Ureter (tissue), 1 donor: ENCODE results near the gene PFDN5. TPM values are rescaled to one million over a fixed set of nuclear protein-coding genes. Genes with fewer than 3 reads are reported as not detected.

ENCODE experiments used
- DNase-seq: peaks from one replicate; pipeline ENCODE4 v3.0.0-alpha.2; 2020; ENCODE audit warnings: low spot score
- total RNA-seq: library from RNA; stranded (reverse); gene quantifications from one replicate; pipeline ENCODE4 v1.2.4, GENCODE V29; 2023
- donor health status: DM: yes; HTN: yes; CAD: no.

The PFDN5 gene
- total RNA-seq: 468 TPM

DNA sequence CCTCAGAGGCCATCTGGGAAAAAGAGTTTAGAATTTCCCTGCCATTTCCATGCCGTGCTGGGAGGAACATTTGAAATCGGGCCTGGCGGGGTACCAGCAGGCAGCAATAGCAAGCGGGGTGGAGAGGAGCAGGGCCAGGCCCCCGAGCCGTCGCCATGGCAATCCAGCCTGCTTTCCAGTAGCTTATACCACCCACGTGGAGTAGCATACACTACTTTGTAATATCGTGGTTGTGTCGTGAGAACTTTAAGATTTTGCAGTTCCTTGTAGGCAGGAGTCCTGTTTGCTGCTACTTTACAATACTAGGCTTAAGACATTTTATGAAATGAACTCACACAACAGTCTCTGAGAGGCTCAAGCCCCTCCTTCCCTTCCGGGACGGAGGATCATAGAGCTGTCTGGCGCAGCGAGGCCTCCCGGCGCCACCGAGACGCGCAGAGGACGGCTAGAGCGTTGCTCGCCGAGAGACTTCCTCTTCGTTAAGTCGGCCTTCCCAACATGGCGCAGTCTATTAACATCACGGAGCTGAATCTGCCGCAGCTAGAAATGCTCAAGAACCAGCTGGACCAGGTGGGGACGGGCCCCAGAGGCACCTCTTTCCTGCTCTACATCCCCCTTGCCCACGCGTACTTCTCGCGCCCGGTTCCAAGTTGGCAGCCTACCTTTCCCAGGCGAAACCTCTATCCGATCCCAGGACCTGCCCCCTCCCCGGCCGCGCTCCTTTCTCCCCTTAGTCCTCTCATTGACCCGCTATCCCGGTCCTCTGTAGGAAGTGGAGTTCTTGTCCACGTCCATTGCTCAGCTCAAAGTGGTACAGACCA lies at the start of gene PFDN5:
TSS of gene PFDN5 (plus strand) at position 473 of the 821 bp plus-strand sequence. CDS start at position 499, 26 bp downstream.
- DNase-seq: peak; percentile 91

DNA sequence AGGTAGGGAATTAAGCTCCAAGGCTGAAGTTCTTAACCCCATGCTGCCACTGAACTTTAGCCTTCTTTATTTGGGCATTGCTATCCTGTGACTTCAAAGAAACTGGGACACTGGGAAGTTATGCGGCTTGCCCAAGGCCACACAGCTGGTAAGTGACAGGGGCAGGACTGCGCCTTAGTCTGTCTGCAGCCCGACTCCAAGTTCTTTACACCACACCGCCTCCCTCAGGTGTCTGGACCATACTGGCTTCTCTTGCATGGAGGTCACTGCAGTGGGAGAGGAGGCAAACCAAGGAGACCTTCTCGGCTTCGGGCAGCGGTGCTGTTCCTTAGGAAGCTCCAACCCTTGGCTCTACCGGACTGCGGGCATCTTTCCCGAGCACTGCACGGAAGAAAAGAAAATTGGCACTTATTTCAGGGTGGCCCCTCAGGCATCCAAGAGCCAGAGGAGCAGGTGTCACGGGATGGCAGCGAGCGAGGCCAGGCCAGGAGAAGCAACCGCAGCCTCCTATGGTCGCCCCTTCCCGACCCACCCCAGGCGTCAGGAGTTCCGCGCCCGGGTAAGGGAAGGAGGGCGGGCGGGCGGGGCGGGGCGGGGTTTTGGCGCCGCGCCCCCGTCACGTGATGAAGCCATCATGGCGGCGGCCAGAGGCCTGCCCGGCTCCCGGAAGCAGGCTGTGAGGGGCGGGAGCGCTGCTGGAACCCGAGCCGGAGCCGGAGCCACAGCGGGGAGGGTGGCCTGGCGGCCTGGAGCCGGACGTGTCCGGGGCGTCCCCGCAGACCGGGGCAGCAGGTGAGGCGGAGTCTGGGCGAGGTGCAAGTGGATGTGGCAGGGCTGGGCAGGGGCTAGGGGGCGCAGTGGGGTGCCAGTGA lies 43.6 kb upstream of the PFDN5 start:
- peak; percentile 84 for DNase-seq

DNA sequence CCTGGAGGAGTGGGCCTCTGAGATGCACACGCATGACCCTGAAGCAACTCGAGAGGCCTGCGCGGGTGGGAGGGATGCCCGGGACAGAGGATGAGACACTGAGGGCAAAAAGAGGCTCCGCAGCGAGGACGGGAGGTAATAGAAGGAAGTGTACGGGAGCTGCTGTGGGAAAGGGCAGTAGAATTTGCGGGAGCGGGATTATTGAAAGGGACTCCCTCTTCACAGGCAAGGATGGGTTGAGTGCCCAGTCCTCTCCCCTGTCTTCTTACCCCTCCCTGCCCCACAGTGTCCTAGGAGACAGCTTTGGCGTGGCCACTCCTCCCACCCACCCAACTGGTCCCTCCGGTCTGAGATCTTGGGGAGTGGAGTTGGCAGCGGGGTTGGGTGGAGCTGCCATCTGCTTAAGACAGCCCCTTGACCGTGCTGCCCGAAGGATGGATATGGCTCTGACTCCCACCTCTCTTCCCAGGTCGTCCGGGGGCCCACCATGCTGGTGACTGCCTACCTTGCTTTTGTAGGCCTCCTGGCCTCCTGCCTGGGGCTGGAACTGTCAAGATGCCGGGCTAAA lies 42.9 kb upstream of the PFDN5 start:
- DNase-seq: peak; percentile 84

DNA sequence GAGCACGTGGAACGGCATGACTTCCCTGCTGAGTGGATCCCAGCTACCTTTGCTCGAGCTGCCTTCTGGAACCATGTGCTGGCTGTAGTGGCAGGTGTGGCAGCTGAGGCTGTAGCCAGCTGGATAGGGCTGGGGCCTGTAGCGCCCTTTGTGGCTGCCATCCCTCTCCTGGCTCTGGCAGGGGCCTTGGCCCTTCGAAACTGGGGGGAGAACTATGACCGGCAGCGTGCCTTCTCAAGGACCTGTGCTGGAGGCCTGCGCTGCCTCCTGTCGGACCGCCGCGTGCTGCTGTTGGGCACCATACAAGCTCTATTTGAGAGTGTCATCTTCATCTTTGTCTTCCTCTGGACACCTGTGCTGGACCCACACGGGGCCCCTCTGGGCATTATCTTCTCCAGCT lies 42.0 kb upstream of the PFDN5 start:
- no peak for DNase-seq

DNA sequence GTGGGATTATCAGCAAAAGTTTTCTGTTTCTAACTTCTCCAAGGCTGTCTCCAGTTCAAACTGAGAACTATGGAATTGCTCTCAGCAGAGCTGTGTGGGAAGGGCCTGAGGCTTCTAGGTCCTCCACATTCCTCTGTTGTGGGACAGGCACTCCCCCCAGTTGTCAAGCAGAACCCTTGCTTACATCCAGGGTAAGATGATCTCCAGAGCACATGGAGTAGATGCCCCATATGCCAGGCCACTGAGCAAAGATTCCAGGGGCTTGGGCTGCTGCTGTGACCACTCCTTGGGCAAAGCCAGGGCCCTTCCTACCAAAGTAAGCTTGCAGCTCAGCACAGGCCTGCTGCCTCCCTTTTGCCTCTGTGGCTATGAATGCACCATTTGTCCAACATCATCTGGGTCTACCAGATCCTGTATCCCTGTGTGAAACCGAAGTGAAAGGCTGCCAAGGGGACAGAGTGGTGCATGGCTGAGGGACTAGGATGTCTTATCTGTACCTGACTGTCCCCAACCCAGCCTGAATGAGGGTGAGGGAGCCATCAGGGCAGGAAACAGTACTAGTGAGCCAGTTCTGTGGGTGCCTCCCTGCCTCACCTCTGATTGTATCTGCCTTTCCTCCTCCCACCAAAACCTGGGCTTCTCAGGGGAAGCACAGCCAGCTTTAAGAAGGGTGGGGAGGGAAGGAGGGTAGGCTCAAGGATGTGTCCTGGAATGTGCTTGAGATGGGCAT lies 40.4 kb upstream of the PFDN5 start:
- no peak for DNase-seq

DNA sequence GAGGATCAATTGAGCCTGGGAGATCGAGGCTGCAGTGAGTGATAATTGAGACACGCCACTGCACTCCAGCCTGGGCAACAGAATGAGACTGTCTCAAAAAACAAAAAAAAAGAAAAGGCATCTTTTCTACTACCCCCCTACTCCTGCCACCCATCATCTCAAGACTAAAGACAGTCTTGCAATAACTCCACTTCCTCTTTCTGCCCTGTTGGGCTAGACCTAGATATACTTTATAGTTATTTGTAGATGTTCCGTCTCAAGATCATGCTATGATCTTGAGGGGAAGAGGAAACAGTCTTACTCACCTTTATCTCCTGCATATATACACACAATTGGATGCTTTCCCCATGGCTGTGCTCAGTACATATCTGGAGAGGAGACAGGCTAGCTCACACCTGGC lies 39.3 kb upstream of the PFDN5 start:
- DNase-seq: no peak

DNA sequence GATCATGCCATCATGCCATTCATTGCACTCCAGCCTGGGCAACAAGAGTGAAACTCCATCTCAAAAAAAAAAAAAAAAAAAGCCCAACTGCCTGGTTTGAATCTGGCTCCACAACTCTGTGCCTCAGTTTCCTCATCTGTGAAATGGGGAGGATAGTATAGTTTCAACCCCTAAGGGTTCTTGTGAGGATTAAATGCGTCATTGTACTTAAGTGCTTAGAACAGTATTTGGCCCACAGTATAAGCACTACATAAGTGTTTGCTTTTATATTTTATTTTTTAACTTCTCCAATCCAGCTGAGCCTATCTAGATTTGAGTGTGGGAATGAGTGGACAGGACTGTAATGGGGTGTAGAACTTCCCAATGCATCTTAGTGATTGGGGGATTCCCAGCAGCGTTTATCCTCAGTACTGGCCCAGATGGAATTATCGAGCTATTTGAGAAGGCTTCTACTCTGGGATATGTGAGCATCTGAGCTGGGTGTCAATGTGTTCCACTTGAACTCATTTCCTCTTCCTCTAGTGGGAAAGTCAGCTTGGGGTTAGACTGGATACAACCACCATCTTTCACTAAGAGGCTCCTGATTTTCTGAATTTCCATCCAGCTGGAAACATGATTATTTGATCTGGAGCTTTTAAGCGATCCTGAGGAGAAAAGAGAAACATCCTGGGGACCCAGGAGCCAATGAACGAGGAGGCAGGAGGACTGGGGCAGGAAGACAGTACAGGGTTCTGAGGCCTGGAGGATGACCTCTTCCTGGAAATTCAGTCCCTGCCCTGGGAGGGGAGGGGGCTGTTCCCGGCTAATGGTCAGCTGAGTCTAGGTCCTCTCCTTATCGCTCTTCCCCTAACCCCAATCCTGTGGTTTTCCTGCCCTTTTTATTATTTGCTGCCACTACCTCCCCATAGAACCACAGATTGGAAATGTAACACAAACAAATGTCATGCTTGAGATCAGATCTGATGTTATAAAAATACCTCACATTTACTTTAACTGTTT lies 36.5 kb upstream of the PFDN5 start:
- DNase-seq: no peak

DNA sequence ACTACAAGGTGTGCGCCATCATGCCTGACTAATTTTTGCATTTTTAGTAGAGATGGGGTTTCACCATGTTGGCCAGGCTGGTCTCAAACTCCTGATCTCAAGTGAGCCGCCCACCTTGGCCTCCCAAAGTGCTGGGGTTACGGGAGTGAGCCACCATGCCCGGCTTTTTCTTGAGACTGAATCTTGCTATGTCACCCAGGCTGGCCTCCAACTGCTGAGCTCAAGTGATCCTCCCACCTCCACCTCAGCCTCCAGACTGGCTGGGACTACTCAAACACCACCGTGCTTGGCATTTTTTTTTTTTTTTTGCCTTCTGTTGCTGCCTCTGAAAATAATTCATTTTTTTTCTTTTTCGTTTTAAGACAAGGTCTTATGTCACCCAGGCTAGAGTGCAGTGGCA lies 35.5 kb upstream of the PFDN5 start:
- DNase-seq: no peak

DNA sequence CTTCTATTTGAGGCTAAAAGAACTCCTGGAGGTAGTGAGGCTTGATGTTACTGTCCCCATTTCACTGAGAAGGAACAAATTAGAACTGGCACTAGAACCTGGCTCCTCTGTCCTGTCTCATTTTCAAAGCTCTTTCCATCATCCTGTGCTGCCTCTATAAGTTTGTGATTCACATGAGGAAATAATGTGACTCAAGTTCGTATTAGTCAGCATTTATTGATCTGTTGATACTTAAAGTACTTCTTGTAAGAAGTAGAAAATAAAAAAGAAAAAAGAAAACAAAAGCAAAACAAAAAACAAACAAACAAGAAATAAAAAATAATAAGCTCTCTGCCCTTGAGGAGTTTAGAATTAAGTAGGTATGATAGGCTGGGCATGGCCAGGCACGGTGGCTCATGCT lies 29.6 kb upstream of the PFDN5 start:
- DNase-seq: no peak

DNA sequence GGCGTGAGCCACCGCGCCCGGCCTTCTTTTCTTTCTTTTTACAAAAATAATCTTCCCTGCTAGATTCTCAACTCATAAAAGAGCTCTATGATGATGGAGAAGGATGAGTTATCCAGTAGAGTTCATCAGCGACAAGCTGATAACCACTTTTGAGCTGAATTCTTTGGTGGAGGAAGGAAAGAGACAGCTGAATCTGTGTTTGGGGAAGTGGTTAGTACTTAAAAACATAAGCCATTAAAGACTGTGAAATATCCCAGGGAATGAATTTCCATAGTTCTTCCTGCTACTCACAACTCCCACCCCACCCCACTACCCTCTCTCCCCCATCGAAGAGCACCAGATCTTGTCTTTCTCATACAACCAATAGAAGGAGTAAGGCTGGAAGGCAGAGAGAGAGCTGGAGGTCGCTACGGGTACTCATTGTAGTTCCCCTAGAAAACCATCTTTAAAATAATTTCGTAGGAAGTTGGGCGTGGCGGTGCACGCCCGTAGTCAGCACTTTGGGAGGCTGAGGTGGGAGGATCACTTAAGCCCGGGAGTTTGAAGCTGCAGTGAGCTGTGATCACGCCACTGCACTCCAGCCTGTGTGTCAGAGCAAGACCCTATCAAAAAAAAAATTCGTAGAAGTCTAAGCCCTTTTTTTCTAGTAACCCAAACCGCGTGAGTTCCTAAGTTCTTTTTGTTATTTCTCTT lies 27.9 kb upstream of the PFDN5 start:
- no peak for DNase-seq

DNA sequence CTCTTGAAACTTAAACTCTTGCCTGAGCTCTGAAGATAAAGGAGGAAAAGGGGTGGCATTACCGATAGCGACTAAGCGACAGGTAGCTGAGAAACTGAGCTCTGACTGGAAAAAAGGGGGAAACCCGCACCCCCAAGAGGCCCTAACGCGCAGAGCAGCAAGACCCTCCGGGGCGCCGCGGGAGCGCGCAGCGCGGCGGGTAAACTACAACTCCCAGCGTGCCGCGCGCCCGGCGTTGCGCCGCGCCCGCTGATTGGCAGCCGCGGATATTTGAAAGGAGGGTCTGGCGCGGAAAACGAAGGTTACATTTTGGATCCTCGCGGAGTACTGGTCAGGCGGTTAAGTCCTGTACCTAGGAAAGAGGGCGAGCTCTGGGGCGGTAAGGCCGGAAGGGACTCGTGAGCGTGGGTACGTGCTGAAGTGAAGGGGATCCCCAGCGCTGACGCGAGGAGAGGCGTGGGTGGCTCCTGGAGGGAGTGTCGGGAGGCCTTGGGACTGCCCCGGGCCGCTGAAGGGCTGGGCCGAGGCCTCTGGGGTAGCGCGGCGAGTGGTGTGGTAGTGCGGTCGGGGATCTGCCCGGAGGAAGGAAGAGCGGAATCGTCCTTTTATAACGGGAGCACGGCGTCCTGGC lies 27.2 kb upstream of the PFDN5 start, which contains the start of gene ESPL1:
TSS of gene ESPL1 (plus strand) at position 301 of the 631 bp plus-strand sequence. CDS start 468 bp downstream, outside the sequence.
- no peak for DNase-seq

DNA sequence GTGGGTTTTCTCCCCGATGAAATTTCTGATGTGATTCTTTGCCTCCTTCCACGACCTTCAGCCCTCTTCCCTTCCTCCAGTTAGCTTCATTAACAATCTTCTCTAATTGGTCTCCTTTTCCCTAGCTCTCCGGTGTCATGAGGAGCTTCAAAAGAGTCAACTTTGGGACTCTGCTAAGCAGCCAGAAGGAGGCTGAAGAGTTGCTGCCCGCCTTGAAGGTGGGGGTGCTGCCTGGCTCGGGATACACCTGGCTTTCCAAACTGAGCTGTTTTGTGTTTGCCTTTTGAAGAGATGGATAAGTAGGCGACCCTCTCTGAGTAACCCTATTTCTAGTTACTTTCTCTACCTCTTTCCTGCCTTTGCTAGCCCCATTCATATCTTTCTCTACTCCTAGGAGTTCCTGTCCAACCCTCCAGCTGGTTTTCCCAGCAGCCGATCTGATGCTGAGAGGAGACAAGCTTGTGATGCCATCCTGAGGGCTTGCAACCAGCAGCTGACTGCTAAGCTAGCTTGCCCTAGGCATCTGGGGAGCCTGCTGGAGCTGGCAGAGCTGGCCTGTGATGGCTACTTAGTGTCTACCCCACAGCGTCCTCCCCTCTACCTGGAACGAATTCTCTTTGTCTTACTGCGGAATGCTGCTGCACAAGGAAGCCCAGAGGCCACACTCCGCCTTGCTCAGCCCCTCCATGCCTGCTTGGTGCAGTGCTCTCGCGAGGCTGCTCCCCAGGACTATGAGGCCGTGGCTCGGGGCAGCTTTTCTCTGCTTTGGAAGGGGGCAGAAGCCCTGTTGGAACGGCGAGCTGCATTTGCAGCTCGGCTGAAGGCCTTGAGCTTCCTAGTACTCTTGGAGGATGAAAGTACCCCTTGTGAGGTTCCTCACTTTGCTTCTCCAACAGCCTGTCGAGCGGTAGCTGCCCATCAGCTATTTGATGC lies 26.4 kb upstream of the PFDN5 start:
- no peak for DNase-seq

DNA sequence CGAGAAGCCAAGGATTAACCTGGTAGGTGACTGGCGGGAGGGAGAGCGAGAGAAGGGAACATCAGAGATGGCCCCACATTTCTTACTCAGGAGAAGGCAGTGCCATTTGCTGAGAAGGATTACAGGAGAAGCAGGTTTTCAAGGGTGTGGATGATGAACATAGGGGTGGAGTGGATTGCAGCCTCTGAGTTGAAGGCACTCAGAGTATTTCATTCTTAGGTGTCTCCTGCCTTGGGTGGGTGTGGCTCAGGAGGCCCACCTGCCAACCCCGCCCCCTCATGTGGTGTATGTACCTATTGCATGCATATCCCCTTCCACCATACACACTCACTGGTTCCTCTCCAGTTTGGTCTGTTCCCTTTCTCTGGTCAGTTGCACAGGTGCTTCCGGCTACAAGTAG lies 20.9 kb upstream of the PFDN5 start:
- no peak for DNase-seq

DNA sequence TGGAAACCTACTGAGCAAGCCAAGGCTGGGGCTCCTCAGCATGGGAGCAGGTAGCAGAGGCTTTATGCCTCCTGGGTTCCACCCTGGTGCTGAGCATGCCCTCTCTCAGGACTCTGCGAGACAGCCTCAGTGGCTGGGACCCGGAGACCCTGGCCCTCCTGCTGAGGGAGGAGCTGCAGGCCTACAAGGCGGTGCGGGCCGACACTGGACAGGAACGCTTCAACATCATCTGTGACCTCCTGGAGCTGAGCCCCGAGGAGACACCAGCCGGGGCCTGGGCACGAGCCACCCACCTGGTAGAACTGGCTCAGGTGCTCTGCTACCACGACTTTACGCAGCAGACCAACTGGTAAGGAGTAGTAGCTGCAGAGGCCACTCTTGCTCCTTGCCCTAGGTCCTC lies 18.8 kb upstream of the PFDN5 start:
- DNase-seq: no peak

DNA sequence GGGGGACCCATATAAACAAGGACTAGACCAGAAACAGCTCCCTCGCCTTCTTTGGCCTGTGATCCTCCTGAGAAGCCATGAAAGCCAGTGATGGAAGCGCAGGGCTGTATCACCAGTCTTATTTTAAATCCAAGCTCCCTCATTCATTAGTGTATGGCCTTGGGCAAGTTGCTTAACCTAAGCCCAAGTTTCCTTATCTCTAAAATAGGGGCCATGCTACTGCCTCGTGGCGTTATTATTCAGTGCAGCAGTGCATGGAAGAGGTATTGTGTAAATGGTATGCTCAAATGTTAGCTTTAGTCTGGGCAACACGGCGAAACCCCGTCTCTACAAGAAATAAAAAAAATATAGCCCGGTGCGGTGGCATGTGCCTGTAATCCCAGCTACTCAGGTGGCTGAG lies 17.4 kb upstream of the PFDN5 start:
- no peak for DNase-seq

DNA sequence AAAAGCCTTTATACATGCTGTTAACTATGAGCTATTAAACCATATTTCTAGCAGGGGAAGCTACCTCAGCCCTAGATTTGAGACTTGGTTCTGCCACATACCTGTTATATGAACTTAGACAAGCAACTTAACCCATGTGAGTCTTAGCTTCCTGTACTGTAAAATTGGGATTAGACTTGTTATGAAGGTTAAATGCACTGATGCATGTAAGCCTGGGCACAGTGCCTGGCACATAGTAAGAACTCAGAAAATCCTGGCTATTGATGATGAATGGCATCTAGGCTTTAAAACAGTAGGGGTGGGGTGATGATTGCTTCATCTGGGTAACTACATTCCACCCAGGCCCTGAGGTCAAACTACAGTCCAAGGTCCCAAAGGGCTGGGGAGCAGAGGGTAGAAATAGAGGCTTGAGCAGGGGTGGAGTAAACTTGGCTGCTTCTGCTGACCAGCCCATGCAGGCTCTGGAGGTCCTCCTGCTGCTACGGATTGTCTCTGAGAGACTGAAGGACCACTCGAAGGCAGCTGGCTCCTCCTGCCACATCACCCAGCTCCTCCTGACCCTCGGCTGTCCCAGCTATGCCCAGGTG lies 16.0 kb upstream of the PFDN5 start:
- no peak for DNase-seq

DNA sequence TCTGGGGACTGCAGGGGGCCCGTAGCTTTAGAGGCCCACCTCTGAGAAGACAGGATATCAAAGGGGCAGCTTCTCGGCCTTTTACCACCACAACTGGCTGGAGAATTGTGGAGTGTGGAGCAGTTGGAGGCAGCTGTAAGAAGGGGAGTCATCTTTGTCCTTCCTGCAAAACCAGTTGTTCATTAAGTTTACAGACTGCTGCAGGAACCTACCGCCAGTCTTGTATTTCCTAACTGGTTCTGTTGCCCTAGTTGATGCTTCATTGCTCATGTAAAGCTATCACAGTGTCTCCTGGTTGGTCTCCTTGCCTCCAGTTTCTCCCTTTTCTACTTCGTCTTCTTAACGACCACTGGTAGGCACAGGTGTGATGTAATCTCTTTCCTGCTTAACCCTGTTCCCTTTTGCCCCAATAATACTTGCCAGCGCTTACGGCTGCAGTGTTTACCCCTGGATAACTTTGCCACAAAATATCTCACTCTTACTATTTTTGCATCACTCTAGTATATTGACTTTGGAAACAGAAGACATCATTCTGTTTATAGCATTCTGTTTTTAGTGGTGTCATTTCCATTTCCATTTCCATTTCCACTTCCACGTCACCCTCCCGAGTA lies 15.3 kb upstream of the PFDN5 start:
- DNase-seq: no peak
